Smooth muscle cell (in vitro differentiated cells): ENCODE data around the gene ADPRHL1. TPM values are rescaled to one million over a fixed set of nuclear protein-coding genes. Genes with fewer than 3 reads are reported as not detected.

ENCODE experiments used
- DNase-seq: peaks from one replicate; lab custom pipeline; 2025; ENCODE audit not compliant: unreplicated experiment; lab: John Stamatoyannopoulos, UW
- H2AFZ ChIP-seq: fragments of 200-600 bp; sonication (generic); 2 replicates; pipeline ENCODE4 v1.6.0; 2016; ENCODE audit warnings: antibody characterized with exemption, low read depth, mild to moderate bottlenecking
- H3F3A ChIP-seq: fragments of 200-600 bp; sonication (generic); 2 replicates; pipeline ENCODE4 v1.6.0; 2017; ENCODE audit warnings: antibody characterized with exemption, low read depth
- H3K27ac ChIP-seq: fragments of 200-600 bp; sonication (generic); 2 replicates; pipeline ENCODE4 v1.5.1; 2016; ENCODE audit warnings: low read depth, mild to moderate bottlenecking
- H3K27me3 ChIP-seq: fragments of 200-600 bp; sonication (generic); 2 replicates; pipeline ENCODE4 v1.6.1; 2016; ENCODE audit warnings: low read depth, mild to moderate bottlenecking
- H3K36me3 ChIP-seq: fragments of 200-600 bp; sonication (generic); 2 replicates; pipeline ENCODE4 v1.5.1; 2016; ENCODE audit warnings: low read depth
- H3K4me1 ChIP-seq: fragments of 200-600 bp; sonication (generic); 2 replicates; pipeline ENCODE4 v1.5.1; 2016; ENCODE audit warnings: low read depth
- H3K4me2 ChIP-seq: fragments of 200-600 bp; sonication (generic); 2 replicates; pipeline ENCODE4 v1.6.0; 2016; ENCODE audit warnings: mild to moderate bottlenecking
- H3K4me3 ChIP-seq: fragments of 200-600 bp; sonication (generic); 2 replicates; pipeline ENCODE4 v1.5.1; 2016; ENCODE audit warnings: mild to moderate bottlenecking
- H3K79me2 ChIP-seq: fragments of 200-600 bp; sonication (generic); 2 replicates; pipeline ENCODE4 v1.6.0; 2016; ENCODE audit warnings: low read depth, mild to moderate bottlenecking
- H3K9ac ChIP-seq: fragments of 200-600 bp; sonication (generic); 2 replicates; pipeline ENCODE4 v1.6.0; 2016; ENCODE audit warnings: low read depth
- H3K9me3 ChIP-seq: fragments of 200-600 bp; sonication (generic); replicated peaks from 2 replicates; pipeline ENCODE4 v1.5.1; 2016; ENCODE audit warnings: low read depth
- H4K20me1 ChIP-seq: fragments of 200-600 bp; sonication (generic); 2 replicates; pipeline ENCODE4 v1.6.0; 2016; ENCODE audit warnings: low read depth
- WGBS: methylation state at CpG from one replicate; pipeline ENCODE4 v1.1.7; 2016; ENCODE audit warnings: low lambda C conversion rate; 5-methylcytosine and 5-hydroxymethylcytosine counted together
- polyA plus RNA-seq: library from polyadenylated mRNA; unstranded; fragments of >200 nt; fragmentation: Nextera tagmentation; extraction: Ambion mirVana; gene quantifications from 2 replicates; pipeline ENCODE4 v1.2.1, GENCODE V29; 2016
- total RNA-seq: library from RNA; depleted of rRNA; stranded (reverse); fragments of >200 nt; gene quantifications from 2 replicates; pipeline ENCODE4 v1.2.3, GENCODE V29; 2014
- TF ChIP-seq, protein P1 (sequence below): fragments of 200-600 bp; sonication (generic); IDR thresholded peaks from 2 replicates; pipeline ENCODE4 v1.5.1; 2017; ENCODE audit warnings: borderline replicate concordance, mild to moderate bottlenecking, antibody characterized with exemption; ENCODE audit not compliant: insufficient read depth, poor library complexity, severe bottlenecking

ADPRHL1 gene
- 0.18 and 0.99 TPM in 2 replicates for total RNA-seq
- 1.1 and 1.2 TPM in 2 replicates for polyA plus RNA-seq

DNA sequence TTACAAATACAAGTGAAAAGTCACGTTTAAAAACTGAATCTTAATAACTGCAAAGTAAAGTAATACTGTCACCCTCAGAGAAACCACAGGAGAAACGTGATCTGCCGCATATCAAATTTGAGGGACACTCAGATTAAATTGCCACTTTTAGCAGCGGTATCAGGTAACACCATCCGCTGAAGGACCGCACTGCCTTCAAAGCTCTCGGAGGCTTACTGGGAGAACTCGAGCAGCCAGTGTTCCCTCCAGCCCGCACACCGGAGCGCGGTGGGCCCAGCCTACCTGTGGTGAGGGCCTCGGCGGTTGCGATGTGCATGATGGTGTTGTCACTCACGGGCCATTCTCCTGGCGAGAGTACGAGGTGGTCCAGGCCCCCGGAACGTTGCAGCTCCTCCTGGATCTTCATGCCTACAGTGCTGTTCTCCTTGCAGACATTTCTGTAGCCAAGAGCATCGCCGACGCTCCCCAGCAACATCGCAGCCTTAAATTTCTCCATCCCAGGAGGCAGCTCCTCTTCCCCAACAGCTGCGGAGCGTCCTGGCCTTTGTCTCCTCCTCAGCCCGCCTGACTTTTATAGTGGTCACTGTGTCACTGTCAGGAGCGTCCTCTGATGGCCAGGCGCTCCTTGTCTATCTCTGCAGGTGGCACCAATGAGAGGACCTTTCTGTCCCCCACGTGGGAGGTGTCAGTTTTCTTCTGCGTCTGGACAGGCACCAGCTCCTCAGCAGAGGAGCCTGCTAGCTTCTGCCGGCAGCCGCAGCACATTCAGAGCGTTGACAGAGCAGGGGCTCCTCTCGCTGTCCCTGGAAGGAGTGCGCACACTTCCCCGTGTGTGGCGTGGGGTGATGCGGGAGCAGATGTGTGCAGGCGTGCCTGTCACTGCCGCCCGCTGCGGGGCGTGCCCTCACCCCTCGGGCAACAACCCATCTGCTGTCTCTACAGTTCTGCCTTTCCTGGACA lies at the start of gene ADPRHL1:
TSS of gene ADPRHL1 (minus strand) at position 547 of the 960 bp plus-strand sequence. CDS start at position 496, 51 bp downstream.
- Histone ChIP-seq H3K27me3 (no peaks in the 10 kb centered on the region), H3K4me1 (no peaks in the 10 kb centered on the region), H3K36me3 (no peaks in the 10 kb centered on the region), H3K9me3 (no peaks in the 10 kb centered on the region), H4K20me1 (no peaks in the 10 kb centered on the region), H3F3A (no peaks in the 10 kb centered on the region), H2AFZ (no peak within 1 kb of the TSS), H3K79me2 (no peaks in the 10 kb centered on the region), H3K4me3 (no peak within 1 kb of the TSS), H3K9ac (no peak within 1 kb of the TSS), H3K27ac (no peak within 1 kb of the TSS), H3K4me2 (no peak within 1 kb of the TSS)
- TF ChIP-seq, protein P1, sequence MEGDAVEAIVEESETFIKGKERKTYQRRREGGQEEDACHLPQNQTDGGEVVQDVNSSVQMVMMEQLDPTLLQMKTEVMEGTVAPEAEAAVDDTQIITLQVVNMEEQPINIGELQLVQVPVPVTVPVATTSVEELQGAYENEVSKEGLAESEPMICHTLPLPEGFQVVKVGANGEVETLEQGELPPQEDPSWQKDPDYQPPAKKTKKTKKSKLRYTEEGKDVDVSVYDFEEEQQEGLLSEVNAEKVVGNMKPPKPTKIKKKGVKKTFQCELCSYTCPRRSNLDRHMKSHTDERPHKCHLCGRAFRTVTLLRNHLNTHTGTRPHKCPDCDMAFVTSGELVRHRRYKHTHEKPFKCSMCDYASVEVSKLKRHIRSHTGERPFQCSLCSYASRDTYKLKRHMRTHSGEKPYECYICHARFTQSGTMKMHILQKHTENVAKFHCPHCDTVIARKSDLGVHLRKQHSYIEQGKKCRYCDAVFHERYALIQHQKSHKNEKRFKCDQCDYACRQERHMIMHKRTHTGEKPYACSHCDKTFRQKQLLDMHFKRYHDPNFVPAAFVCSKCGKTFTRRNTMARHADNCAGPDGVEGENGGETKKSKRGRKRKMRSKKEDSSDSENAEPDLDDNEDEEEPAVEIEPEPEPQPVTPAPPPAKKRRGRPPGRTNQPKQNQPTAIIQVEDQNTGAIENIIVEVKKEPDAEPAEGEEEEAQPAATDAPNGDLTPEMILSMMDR = no peak
- DNase-seq = no peak
- WGBS = 95% methylated on average over 45 of the region's 45 CpGs

DNA sequence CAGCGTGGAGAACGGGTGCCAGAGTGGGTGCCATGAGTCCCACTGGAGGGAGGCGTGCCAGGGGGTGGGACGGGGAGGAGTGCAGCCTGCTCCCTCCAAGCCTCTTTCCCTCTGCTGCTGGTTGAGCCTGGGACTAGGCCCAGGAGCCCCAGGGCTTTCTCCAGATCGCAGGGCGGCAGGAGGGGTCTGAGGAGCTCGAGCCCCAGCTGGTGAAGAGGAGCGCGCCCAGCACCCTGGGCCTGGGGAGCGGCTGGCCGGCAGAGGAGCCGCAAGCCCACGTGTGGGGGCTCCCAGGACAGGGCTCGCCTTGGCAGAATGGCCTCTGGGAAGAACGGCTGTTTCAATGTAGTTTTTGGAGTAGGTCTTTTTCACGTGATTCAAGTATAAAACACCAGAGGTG lies 49.4 kb upstream of the ADPRHL1 start:
- Histone ChIP-seq H4K20me1 (peaks cover 39% of the 10 kb centered on the region), H3K36me3 (peaks cover 29% of the 10 kb centered on the region), H3F3A (no peaks in the 10 kb centered on the region), H3K9me3 (no peaks in the 10 kb centered on the region), H3K27me3 (no peaks in the 10 kb centered on the region), H3K9ac (no peak overlapping the region), H3K27ac (no peak overlapping the region), H3K4me3 (no peak overlapping the region), H3K4me2 (no peak overlapping the region), H3K79me2 (peaks cover 9% of the 10 kb centered on the region), H3K4me1 (no peaks in the 10 kb centered on the region), H2AFZ (no peak overlapping the region)
- no peak for DNase-seq
- 98% methylated on average over 16 of the region's 16 CpGs for WGBS
- TF ChIP-seq, protein P1 = no peak

DNA sequence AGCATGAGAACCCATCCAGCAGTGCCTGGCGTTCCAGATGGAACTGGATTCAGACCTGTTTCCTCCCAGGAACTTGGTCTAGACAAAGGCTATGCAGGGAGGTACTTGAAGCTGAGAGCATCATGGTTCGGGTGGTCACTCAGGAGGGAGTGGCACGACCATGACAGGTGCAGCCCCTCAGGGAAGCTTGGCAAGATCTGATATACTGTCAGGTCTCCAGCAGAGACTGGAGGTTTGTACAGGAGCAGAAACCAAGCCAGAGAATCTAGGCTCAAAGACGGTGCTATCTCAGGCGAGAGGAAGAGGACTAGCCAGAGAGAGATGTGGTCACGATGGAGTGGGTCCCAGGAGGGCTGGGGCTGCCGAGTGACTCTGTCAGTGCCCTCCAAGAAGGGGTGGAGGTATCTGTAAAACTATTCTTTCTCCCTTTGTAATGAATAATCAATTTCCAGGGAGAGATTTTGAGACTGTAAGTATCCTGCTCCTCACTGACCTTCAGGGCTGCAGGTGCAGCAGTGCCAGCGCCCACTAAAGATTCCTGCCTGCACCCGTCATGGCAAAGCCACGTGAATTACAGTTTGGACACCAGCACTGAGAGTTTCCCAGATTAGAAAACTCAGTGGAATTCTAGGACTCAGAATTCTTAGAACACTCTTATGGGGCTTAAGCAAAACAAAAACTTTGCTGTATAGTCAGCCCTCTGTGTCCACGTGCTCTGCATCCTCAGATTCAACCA lies 47.4 kb upstream of the ADPRHL1 start:
- WGBS = 69% methylated on average over 11 of the region's 11 CpGs
- TF ChIP-seq, protein P1 = no peak
- Histone ChIP-seq H3F3A (no peaks in the 10 kb centered on the region), H3K79me2 (peaks cover 20% of the 10 kb centered on the region), H3K4me2 (no peak overlapping the region), H3K9ac (no peak overlapping the region), H3K4me1 (peaks cover 6% of the 10 kb centered on the region), H3K27ac (no peak overlapping the region), H3K27me3 (no peaks in the 10 kb centered on the region), H4K20me1 (peaks cover 54% of the 10 kb centered on the region), H3K4me3 (no peak overlapping the region), H3K36me3 (peaks cover 29% of the 10 kb centered on the region), H3K9me3 (no peaks in the 10 kb centered on the region), H2AFZ (no peak overlapping the region)
- no peak for DNase-seq
